Uterus (tissue), 2 donors: Measurements from ENCODE around the gene NR6A1.

ENCODE experiments used
- POLR2A ChIP-seq, 2 donors: fragments of 450-650 bp; IDR thresholded peaks; one replicate each; pipeline ENCODE4 v1.6.1; 2016; ENCODE audit warnings: antibody characterized with exemption in 2 of 2, mild to moderate bottlenecking in 1 of 2, moderate library complexity in 1 of 2
- TF ChIP-seq, protein P1 (sequence below), 4 experiments: fragments of 200-600 bp in 2 of 4; fragments of 450-650 bp in 2 of 4; sonication (generic) in 2 of 4; IDR thresholded peaks; one replicate each; pipeline ENCODE4 v1.5.1; 2016 to 2019; ENCODE audit warnings: antibody characterized with exemption in 4 of 4, mild to moderate bottlenecking in 2 of 4, moderate library complexity in 1 of 4

- TF ChIP-seq, protein P1, sequence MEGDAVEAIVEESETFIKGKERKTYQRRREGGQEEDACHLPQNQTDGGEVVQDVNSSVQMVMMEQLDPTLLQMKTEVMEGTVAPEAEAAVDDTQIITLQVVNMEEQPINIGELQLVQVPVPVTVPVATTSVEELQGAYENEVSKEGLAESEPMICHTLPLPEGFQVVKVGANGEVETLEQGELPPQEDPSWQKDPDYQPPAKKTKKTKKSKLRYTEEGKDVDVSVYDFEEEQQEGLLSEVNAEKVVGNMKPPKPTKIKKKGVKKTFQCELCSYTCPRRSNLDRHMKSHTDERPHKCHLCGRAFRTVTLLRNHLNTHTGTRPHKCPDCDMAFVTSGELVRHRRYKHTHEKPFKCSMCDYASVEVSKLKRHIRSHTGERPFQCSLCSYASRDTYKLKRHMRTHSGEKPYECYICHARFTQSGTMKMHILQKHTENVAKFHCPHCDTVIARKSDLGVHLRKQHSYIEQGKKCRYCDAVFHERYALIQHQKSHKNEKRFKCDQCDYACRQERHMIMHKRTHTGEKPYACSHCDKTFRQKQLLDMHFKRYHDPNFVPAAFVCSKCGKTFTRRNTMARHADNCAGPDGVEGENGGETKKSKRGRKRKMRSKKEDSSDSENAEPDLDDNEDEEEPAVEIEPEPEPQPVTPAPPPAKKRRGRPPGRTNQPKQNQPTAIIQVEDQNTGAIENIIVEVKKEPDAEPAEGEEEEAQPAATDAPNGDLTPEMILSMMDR (IDR thresholded peaks at IDR 0.05) = no peak
- no peak for TF ChIP-seq POLR2A (IDR thresholded peaks at IDR 0.05)
Observed at GRCh38 chr9:124673063-124673462, 98.0 kb downstream of the NR6A1 start.
